Inferior parietal cortex (tissue), 1 donor: ENCODE results near the gene ACAT1.
"Not testable (repeated sequence)": the region's sequence is repeated elsewhere in the genome, so short reads cannot be mapped to it uniquely, and the experiment has no call there.

ENCODE experiments used
- DNase-seq: peaks from one replicate; pipeline ENCODE4 v3.0.0-alpha.2; 2016; ENCODE audit errors: extremely low spot score

The ACAT1 gene

GRCh38 chr11:108144615-108145014 lies 23.2 kb downstream of the ACAT1 start:
- DNase-seq, result no peak

- DNase-seq, result no peak
These were observed 25.8 kb downstream of the ACAT1 start for GRCh38 chr11:108147150-108147549.

- no peak for DNase-seq
These were observed 27.2 kb downstream of the ACAT1 start for GRCh38 chr11:108148556-108148955.

GRCh38 chr11:108154591-108154990 lies 33.2 kb downstream of the ACAT1 start:
- DNase-seq, result no peak

- DNase-seq, result no peak
These were observed 39.7 kb downstream of the ACAT1 start for GRCh38 chr11:108160970-108161566.

- not testable (repeated sequence) for DNase-seq
These were observed 41.5 kb downstream of the ACAT1 start for GRCh38 chr11:108162878-108163277.

GRCh38 chr11:108167624-108168023 lies 46.3 kb downstream of the ACAT1 start:
- DNase-seq, result no peak

- DNase-seq, result no peak
These were observed 48.8 kb downstream of the ACAT1 start for GRCh38 chr11:108170184-108170583.

- DNase-seq, result no peak
These were observed 56.2 kb downstream of the ACAT1 start for GRCh38 chr11:108177570-108177969.

GRCh38 chr11:108193725-108194124 lies 72.4 kb downstream of the ACAT1 start:
- DNase-seq, result no peak

GRCh38 chr11:108196901-108197300 lies 75.5 kb downstream of the ACAT1 start:
- no peak for DNase-seq
